ENCODE results near the gene CHAT. TPM values are rescaled to one million over a fixed set of nuclear protein-coding genes. Genes with fewer than 3 reads are reported as not detected.

The CHAT gene
- polyA plus RNA-seq, 1 donor from 2014 or later = not detected

- TF ChIP-seq POLR2AphosphoS5 (IDR thresholded peaks at IDR 0.05) = no peak
- TF ChIP-seq SMC3 (conservative IDR thresholded peaks at IDR 0.05; ENCODE audit: poor library complexity) = no peak
- no peak for TF ChIP-seq RAD21 (conservative IDR thresholded peaks at IDR 0.05)
- no peak overlapping the region for H3K27ac ChIP-seq (ENCODE audit: low read length)
- H3K36me3 ChIP-seq (ENCODE audit: insufficient read depth, low read length) = no peaks in the 10 kb centered on the region
- no peak overlapping the region for H3K9ac ChIP-seq (ENCODE audit: low read length)
- H3K9me2 ChIP-seq (ENCODE audit: insufficient read depth, low read length) = no peaks in the 10 kb centered on the region
- H3K4me2 ChIP-seq (ENCODE audit: low read length) = no peak overlapping the region
- H3K79me2 ChIP-seq (replicated peaks; ENCODE audit: insufficient read depth, low read length) = no peaks in the 10 kb centered on the region
- no peaks in the 10 kb centered on the region for H3F3A ChIP-seq (ENCODE audit: insufficient read depth, low read length, poor library complexity, severe bottlenecking)
- no peaks in the 10 kb centered on the region for H4K20me1 ChIP-seq (ENCODE audit: insufficient read depth)
- no peaks in the 10 kb centered on the region for H3K27me3 ChIP-seq (ENCODE audit: insufficient read depth, low read depth, low read length)
- H2AFZ ChIP-seq (ENCODE audit: low read depth, low read length) = no peak overlapping the region
- H3K9me3 ChIP-seq (ENCODE audit: low read length) = no peaks in the 10 kb centered on the region
- H3K4me3 ChIP-seq (ENCODE audit: low read length) = no peak overlapping the region
These were observed 33.7 kb downstream of the CHAT start for GRCh38 chr10:49647554-49647953.

- H3K9ac ChIP-seq (ENCODE audit: low read length) = no peak overlapping the region
- H3K4me2 ChIP-seq (ENCODE audit: low read length) = no peak overlapping the region
- no peaks in the 10 kb centered on the region for H3K79me2 ChIP-seq (replicated peaks; ENCODE audit: insufficient read depth, low read length)
- H3K27me3 ChIP-seq (ENCODE audit: insufficient read depth, low read depth, low read length) = no peaks in the 10 kb centered on the region
- no peaks in the 10 kb centered on the region for H3K36me3 ChIP-seq (ENCODE audit: insufficient read depth, low read length)
- H3K4me3 ChIP-seq (ENCODE audit: low read length) = no peak overlapping the region
- no peaks in the 10 kb centered on the region for H3K9me3 ChIP-seq (ENCODE audit: low read length)
- H3K27ac ChIP-seq (ENCODE audit: low read length) = no peak overlapping the region
- H3F3A ChIP-seq (ENCODE audit: insufficient read depth, low read length, poor library complexity, severe bottlenecking) = no peaks in the 10 kb centered on the region
- no peaks in the 10 kb centered on the region for H3K9me2 ChIP-seq (ENCODE audit: insufficient read depth, low read length)
- no peak overlapping the region for H2AFZ ChIP-seq (ENCODE audit: low read depth, low read length)
- TF ChIP-seq EP300 (conservative IDR thresholded peaks at IDR 0.05; ENCODE audit: poor library complexity, severe bottlenecking) (no peak), EZH2 (IDR thresholded peaks at IDR 0.05; ENCODE audit: borderline replicate concordance, insufficient read depth, low read length, poor library complexity, severe bottlenecking) (no peak), TAF1 (IDR thresholded peaks at IDR 0.05; ENCODE audit: low read depth) (no peak), RAD21 (conservative IDR thresholded peaks at IDR 0.05) (no peak), MXI1 (conservative IDR thresholded peaks at IDR 0.05; ENCODE audit: poor library complexity, severe bottlenecking) (no peak), SMC3 (conservative IDR thresholded peaks at IDR 0.05; ENCODE audit: poor library complexity) (no peak), POLR2AphosphoS5 (IDR thresholded peaks at IDR 0.05) (no peak)
- TF ChIP-seq, protein P1, sequence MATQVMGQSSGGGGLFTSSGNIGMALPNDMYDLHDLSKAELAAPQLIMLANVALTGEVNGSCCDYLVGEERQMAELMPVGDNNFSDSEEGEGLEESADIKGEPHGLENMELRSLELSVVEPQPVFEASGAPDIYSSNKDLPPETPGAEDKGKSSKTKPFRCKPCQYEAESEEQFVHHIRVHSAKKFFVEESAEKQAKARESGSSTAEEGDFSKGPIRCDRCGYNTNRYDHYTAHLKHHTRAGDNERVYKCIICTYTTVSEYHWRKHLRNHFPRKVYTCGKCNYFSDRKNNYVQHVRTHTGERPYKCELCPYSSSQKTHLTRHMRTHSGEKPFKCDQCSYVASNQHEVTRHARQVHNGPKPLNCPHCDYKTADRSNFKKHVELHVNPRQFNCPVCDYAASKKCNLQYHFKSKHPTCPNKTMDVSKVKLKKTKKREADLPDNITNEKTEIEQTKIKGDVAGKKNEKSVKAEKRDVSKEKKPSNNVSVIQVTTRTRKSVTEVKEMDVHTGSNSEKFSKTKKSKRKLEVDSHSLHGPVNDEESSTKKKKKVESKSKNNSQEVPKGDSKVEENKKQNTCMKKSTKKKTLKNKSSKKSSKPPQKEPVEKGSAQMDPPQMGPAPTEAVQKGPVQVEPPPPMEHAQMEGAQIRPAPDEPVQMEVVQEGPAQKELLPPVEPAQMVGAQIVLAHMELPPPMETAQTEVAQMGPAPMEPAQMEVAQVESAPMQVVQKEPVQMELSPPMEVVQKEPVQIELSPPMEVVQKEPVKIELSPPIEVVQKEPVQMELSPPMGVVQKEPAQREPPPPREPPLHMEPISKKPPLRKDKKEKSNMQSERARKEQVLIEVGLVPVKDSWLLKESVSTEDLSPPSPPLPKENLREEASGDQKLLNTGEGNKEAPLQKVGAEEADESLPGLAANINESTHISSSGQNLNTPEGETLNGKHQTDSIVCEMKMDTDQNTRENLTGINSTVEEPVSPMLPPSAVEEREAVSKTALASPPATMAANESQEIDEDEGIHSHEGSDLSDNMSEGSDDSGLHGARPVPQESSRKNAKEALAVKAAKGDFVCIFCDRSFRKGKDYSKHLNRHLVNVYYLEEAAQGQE (IDR thresholded peaks at IDR 0.05; ENCODE audit: borderline replicate concordance) = no peak
- TF ChIP-seq, protein P2, sequence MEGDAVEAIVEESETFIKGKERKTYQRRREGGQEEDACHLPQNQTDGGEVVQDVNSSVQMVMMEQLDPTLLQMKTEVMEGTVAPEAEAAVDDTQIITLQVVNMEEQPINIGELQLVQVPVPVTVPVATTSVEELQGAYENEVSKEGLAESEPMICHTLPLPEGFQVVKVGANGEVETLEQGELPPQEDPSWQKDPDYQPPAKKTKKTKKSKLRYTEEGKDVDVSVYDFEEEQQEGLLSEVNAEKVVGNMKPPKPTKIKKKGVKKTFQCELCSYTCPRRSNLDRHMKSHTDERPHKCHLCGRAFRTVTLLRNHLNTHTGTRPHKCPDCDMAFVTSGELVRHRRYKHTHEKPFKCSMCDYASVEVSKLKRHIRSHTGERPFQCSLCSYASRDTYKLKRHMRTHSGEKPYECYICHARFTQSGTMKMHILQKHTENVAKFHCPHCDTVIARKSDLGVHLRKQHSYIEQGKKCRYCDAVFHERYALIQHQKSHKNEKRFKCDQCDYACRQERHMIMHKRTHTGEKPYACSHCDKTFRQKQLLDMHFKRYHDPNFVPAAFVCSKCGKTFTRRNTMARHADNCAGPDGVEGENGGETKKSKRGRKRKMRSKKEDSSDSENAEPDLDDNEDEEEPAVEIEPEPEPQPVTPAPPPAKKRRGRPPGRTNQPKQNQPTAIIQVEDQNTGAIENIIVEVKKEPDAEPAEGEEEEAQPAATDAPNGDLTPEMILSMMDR (IDR thresholded peaks at IDR 0.05; ENCODE audit: poor library complexity, severe bottlenecking) = no peak
- no peaks in the 10 kb centered on the region for H4K20me1 ChIP-seq (ENCODE audit: insufficient read depth)
These were observed 34.4 kb downstream of the CHAT start for GRCh38 chr10:49647985-49648795.

Measured in neural cell (in vitro differentiated cells).